GM10266 (cell line): ENCODE data around the gene LPP.

ENCODE experiments used
- DNase-seq: peaks from one replicate; pipeline ENCODE4 v3.0.0; 2012; ENCODE audit errors: extremely low spot score
- CTCF ChIP-seq: IDR thresholded peaks from 2 replicates; pipeline ENCODE4 v1.5.1; 2012; ENCODE audit warnings: mild to moderate bottlenecking, low read depth; ENCODE audit not compliant: control insufficient read depth, insufficient read depth; ENCODE audit errors: missing control alignments

LPP gene

GRCh38 chr3:188901671-188902287, 747.8 kb downstream of the LPP start:
- DNase-seq: no peak
- TF ChIP-seq CTCF: no peak

GRCh38 chr3:188904670-188905069, 750.7 kb downstream of the LPP start:
- no peak for TF ChIP-seq CTCF

GRCh38 chr3:188905547-188905946, 751.6 kb downstream of the LPP start:
- no peak for TF ChIP-seq CTCF
- DNase-seq: no peak

More at GRCh38 chr3:188904670-188905069, 750.7 kb downstream of the LPP start:
- no peak for DNase-seq

GRCh38 chr3:188906236-188906635, 752.3 kb downstream of the LPP start:
- no peak for DNase-seq
- TF ChIP-seq CTCF: no peak

GRCh38 chr3:188908002-188908850, 754.3 kb downstream of the LPP start:
- DNase-seq: no peak
- TF ChIP-seq CTCF: no peak

- DNase-seq: no peak
These were observed 757.3 kb downstream of the LPP start for GRCh38 chr3:188911026-188911850.

More at GRCh38 chr3:188911026-188911850, 757.3 kb downstream of the LPP start:
- TF ChIP-seq CTCF: no peak
